Activated gamma-delta T cell treated with anti-CD3 and anti-CD28 coated beads, Interleukin-2, amount 50 U/mL, for 16 hours (primary cell): ENCODE data around the gene FHL5.
"Not testable (repeated sequence)": the region's sequence is repeated elsewhere in the genome, so short reads cannot be mapped to it uniquely, and the experiment has no call there.

Experiments
- DNase-seq: peaks from one replicate; pipeline ENCODE4 v3.0.0-alpha.2; 2020; ENCODE audit warnings: low read depth

The FHL5 gene, protein sequence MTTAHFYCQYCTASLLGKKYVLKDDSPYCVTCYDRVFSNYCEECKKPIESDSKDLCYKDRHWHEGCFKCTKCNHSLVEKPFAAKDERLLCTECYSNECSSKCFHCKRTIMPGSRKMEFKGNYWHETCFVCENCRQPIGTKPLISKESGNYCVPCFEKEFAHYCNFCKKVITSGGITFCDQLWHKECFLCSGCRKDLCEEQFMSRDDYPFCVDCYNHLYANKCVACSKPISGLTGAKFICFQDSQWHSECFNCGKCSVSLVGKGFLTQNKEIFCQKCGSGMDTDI

DNA sequence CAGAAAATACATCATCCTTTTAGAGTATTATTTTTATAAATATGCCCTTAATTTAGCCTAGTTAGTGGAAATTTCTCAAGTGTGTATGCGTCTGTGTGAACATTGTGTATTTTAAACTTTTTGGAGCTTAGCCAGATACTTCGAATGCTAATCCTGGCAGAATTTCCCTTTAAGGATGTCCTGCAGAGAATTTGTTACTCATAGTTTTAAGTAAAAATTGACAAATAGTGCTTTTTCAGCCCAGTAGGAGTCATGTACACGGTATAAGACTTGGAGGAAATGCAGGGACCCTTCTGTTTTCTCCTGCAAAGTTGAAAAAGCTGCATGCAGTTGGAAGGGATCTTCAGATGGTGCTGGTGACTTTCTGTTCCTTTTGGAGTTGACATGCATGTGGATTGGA lies at the start of gene FHL5:
TSS of gene FHL5 (plus strand) at position 243 of the 400 bp plus-strand sequence. CDS start 40,486 bp downstream, outside the sequence.
- DNase-seq: no peak

GRCh38 chr6:96520171-96521115 lies 42.5 kb upstream of the FHL5 start:
- no peak for DNase-seq

DNA sequence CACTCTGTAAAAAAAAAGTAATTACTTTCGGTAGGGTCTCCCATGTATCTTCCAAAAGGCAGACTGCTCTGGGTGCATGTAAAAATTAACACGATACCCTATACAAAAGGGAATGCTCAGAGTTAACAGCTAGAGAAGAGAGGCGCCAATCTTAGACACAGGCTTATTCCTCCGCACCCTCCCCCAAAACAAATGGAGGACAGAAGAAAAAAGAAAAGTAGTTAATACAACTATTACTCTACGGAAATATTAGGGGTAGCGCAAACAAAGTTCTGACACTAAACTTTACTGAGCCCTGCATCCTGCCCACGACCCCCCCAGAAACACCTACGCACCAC lies 41.7 kb upstream of the FHL5 start:
- DNase-seq: no peak

DNA sequence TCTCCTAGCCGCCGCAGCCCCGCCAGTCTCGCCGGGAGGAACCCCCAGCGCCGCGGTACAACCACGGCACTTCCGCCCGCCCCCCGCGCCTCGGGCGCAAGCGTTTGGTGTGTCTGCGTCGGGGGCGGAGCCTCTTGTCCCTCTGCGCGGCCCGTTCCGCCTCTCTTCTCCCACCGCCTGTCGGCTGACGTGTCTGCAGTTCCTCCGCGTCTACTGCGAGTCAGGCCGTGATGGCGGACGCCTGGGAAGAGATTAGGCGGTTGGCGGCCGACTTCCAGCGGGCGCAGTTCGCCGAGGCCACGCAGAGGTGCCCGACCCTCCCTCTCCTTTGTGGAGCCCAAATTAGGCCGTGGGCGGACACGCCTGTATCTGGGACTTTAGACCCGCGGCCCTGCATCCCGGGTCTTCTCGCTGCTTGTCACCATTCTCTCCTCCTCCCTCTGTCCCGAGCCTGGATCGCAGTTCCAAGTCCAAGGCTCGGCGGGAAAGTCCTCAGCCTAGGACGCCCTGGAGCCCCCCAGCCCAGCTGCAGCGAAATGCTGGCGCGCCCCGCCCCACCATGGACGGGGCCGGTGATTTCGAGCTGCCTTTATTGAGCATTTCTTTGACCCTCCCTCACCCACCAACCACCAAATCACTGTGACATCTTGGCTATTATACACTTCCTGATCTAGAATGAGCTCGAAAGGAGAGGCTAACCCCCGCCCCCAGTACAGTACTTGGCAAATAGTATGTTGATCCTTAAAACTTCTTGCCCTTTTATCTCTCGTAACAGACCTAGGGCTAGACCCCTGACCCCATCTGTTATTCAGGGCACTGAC lies 41.1 kb upstream of the FHL5 start, which contains the start of gene UFL1:
TSS of gene UFL1 (plus strand) at position 163 of the 821 bp plus-strand sequence. CDS start at position 231, 68 bp downstream.
- DNase-seq: peak; percentile 92

DNA sequence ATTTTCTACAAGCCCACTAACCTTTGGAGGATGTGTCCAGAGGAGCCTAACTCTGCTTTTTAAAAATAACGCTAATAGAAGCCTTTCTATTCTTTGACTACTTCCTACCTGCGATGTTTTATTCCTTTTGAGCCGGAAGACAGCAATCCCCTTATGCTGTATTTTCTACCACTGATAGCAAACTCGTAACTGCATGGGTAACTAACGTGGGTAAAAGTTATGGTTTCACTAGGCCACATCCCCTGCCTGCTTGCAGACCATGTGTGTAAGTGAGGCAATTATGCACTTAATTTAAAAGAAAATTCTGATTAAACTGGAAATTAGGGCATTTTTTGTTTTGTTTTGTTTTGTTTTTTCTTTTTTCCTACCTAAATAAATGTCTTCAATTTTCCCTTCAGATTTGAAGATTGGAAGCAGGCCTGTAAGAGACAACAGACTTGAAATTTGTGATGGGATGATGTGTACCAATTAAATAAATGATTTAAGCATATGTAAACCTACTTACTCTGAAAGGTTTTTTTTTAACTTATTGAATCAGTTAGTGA lies 40.4 kb upstream of the FHL5 start:
- no peak for DNase-seq

- DNase-seq: no peak
Measured at GRCh38 chr6:96528193-96528592, 34.7 kb upstream of the FHL5 start.

- no peak for DNase-seq
Measured at GRCh38 chr6:96532399-96532798, 30.5 kb upstream of the FHL5 start.

GRCh38 chr6:96537726-96538125 lies 25.2 kb upstream of the FHL5 start:
- no peak for DNase-seq

DNA sequence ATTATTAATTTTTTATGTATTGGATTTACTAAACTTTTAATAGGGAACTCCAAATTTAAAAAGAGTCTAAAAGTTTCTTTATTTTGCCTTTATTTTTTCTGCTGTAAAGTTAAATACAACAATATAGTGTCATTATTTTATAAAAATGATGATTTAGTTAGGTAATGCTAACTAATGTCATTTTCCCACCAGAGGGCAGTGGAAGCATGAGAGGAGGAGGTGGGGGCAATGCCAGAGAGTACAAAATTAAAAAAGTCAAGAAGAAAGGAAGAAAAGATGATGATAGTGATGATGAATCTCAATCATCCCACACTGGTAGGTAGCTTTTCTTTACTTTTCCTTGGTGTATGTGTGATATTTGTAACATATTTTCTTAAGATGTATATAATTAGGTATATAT lies 20.2 kb upstream of the FHL5 start:
- no peak for DNase-seq

DNA sequence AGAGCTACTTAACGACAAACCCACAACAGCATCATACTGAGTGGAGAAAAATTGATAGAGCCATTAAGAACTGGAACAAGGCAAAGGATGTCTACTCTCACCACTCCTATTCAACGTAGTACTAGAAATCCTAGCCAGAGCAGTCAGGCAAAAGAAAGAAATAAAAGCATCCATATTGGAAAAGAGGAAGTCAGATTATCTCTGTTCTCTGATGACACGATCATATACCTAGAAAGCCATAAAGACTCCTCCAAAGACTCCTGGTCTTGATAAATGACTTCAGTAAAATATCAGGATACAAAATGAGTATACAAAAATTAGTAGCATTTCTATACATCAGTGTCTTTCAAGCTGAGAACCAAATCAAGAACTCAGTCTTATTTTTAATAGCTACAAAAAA lies 17.0 kb upstream of the FHL5 start:
- DNase-seq: no peak

DNA sequence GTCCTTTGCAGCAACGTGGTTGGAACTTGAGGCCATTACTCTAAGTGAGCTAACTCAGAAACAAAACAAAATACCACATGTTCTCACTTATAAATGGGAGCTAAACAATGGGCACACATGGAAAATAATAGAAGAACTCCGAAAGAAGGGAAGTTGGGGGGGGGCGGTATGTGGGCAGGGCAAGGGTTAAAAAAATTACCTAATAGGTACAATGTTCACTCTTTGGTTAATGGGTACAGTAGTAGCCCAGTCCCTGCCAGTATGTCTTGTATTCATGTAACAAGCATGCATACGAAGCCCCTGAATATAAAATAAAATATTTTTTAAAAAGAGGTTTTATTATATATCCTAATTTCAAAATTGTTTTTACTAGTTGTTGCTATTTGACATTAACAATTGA lies 15.3 kb upstream of the FHL5 start:
- DNase-seq: no peak

GRCh38 chr6:96554558-96554957 lies 8.4 kb upstream of the FHL5 start:
- DNase-seq: no peak

DNA sequence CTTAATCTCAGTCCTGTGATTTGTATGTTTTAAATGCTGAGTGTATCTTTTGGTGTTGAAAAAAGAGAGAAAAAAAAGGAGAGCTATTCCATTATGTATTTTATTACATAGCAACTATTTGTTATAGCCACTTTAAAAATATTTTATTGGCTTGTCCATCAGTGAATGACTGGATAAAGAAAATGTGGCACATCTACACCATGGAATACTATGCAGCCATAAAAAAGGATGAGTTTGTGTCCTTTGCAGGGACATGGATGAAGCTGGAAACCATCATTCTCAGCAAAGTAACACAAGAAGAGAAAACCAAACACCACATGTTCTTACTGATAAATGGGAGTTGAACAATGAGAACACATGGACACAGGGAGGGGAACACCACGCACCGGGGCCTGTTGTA lies 3.2 kb upstream of the FHL5 start:
- not testable (repeated sequence) for DNase-seq

- no peak for DNase-seq
Measured at GRCh38 chr6:96563853-96564252, 925 bp downstream of the FHL5 start.

GRCh38 chr6:96570053-96570452 lies 7.1 kb downstream of the FHL5 start:
- no peak for DNase-seq

DNA sequence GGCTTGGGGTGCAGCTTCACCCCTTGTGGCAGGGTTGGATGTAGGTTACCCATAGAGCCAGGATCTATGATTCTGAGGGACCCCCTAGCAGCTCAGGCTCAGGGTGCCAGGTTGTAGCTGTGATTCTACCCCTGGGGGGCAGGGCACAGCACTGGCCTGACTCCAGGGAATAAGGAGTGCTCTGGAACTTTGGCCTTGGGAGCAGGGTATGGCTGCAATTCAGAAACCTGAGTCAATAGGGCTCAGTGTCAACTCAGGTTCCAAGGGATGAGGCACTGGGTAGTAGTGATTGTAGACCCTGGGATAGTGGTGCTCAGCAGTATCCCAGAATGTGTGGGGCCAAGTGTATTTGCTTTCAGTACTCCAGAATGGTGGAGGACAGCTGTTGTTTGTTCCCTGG lies 8.6 kb downstream of the FHL5 start:
- no peak for DNase-seq

GRCh38 chr6:96575359-96575758 lies 12.4 kb downstream of the FHL5 start:
- no peak for DNase-seq

DNA sequence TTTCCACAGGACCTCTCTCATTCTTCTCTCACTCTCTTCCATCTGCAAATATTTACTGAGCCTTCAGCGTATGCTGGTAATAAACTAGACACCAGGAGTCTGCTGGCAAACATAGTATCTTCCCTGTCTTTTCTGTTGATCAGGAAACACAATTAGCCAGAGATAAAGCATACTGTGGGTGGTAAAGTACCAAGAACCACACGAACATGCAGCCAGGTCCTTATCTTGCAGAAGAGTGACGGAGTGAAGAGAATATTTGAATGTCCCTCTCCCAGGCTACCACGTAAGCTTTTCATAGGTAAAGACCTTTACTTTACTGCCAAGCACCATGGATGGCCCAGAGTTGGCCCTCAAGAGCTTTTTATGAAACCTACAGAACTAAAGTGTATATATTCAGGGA lies 13.3 kb downstream of the FHL5 start:
- no peak for DNase-seq

- DNase-seq: no peak
Measured at GRCh38 chr6:96582021-96582420, 19.1 kb downstream of the FHL5 start.

DNA sequence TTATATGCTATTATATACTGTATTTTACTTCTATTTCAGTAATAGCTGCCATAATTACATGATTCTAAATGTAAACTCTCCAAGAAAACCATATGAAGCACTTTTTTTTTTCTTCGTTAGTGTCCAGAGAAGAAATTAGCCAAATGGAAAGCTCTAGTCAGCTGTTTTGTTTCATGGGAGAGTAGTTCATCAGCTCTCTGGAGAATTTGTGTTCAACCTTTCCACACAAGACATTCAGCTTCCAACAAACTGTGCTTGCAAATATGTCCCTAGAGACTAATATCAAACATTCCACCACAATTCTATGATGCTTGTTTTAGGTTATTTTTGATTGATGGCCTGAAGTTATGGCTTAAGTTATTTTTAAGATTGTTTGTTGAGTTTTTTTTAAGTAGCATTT lies 19.5 kb downstream of the FHL5 start:
- DNase-seq: no peak

- no peak for DNase-seq
Measured at GRCh38 chr6:96604420-96604819, 41.5 kb downstream of the FHL5 start.

DNA sequence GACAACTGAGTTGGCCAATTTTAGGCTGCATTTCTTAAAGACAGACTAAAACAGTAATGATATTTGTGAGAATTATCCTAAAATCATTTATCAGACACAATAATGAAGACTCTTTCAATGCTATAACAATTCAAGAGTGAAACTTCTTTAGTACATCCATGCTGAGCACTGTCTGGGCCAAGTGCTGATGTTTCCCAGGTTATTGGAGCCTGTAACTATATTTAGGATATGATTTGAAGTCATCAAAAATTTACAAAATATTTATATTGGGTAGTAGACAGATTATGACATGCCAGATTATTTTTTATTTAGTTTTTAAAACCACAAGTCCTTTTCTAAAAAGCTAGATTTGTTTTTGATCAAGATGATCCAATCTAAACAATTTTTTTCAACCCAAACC lies 45.1 kb downstream of the FHL5 start:
- DNase-seq: no peak
